Activated CD8-positive, alpha-beta memory T cell treated with anti-CD3 and anti-CD28 coated beads for 24 hours (primary cell): Measurements from ENCODE around the gene NRP2.

ENCODE experiments used
- DNase-seq: peaks from one replicate; pipeline ENCODE4 v3.0.0-alpha.2; 2020

Gene NRP2

DNA sequence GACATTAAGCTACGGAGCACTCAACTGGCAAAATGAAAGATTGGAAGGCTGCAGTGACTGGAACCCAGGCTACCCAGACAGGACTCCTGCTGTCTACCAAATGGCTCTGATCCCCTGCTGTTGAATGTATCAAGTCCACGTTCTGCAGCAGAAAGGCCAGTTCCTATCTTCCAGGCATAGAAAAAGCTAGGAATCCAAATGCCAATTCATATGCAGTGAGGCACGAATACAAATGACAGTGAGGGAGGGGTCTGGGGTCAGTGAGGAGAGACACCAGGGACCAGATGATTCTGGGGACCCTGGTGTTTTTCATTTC is 5.3 kb downstream of the NRP2 start:
- DNase-seq: no peak

DNA sequence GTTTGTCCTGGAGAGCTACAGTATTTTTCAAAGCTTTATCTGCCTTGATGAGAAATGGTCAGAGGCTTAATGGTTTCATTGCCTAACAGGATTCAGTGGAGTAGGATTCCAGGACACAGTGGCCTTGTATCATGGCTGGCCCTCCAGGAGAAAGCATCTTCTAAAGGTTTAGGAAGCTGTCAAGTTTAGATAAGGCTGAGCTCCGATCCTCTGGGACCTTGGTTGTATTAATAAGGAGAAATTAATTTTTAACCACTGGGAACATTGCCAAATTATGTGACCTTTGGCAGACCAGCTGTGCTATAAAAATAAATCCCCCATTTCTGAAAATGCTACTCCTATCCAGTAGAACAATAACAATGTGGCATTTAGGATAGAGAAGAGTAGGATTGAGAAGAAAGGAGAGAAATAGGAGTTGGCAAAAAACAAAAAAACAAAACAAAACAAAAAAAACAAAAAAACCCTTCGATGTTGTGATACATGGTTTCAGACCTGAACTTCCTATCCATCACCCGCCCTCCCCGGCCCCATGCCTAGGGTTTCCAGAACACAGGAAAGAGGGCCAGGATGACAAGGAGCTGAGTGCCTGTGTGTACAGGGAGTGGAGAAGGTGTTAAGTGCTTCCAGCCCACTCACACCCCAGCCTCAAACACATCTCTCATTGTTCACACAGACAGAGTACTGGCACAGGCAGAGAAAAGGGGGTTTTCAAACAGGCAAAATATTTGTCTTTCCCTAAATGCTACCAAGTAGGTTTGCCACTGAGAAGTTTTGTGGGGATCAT is 6.3 kb downstream of the NRP2 start:
- DNase-seq: no peak

DNA sequence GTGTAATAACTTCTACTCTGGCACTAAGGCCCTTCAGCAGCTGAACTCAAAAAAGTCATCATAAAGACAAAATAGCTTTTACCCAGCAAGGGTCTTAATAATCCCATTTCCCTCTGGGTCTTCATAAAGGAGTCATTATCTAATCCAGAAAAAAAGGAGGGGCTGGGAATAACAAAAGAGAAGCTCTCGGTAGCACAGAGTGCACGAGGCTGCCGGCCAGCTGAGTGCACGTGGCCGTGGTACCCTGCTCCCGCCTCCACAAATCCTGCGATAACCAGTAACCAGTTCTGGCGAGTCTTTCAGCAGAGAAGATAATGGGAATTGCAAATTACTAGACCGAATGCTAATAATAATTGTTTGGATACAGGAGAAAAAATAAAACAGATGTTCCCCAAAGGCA is 7.5 kb downstream of the NRP2 start:
- DNase-seq: no peak

DNA sequence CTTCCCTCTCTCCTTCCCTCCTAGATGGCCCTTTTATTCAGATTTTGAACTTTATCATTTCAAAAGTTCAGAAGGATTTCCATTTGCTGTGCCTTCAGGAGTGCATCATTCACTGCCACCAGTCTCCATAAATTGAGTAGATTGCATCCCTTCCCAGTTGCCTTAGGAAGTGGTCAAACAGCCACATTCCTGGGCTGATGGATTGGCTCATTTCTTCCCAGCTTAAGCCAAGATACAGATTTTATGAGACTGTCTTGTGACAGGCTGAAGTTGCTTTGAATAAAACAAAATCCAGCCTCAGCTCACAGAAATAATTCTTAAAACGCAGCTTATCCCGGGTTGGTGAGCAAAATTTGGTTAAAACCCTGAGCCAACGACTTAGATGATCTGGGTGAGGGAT is 9.8 kb downstream of the NRP2 start:
- no peak for DNase-seq

DNA sequence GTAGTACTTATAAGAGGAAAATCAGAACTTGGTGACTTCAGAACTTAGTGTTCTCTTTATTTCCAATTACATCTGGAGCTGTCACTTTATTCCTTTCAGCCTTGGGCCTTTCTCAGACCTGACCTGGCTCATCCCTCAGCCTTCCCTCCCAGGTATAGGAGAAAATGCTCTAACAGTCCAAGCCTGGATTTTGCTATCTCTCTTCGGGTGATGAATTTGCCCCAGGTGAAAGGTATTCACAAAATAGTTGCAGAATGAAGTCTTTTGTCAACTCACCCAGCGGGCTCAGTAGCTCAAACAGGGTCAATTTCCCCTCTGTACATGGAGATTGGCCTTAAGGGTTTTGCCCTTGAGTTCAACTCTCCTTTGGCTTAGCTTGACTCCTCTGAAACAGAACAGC is 12.0 kb downstream of the NRP2 start:
- DNase-seq: no peak

DNA sequence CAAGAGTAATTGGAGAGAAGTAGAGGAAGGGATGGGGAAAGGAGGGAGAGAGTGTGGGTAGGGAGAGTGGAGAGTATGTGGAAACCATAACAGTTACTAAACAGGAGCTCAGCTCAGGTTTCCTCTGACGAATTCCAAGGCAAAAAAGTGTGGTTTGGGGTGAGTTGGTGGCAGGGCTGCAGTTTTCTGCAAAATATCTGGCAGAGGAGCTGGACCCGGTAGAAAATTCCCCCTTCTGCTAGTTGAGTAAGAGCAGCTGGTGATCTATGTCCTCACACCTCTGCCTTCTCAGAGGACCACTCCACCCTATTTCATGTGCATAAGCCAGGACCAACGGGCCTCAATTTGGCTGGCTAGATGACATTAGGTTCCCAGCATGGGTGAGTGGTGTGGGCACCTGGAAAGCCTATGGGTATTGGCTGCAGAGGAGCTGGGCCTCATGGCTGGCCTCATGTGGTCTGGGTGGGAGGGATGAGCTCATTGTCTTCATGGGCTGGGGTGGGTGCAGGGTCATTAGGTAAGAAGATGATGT is 13.2 kb downstream of the NRP2 start:
- DNase-seq: no peak

DNA sequence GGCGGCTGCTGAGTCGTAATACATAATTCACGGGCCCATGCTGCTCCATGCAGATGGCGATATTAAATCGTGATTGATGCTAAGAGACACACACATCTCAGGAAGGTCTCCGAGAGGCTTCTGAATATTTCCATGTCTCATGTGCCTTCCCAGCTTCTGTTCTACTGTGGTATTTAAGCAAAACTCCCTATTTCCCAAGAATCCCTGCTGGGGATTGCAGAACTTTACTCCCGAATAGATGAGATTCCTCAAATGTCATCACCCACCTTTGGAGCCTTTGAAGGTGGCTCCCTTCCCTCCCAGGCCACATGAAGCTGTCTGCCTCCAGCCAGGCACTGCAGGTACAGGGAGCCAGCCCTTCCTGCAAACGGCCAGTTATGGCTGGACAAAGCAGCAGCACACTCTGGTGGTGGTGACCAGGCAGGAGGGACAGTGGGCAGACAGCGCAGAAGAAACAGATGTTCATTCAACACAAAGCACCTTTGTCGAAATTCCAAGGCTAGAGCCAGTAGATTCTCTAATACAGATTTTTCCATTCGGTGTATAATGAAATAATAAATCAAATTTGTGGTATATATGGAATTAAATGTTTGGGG is 14.1 kb downstream of the NRP2 start:
- DNase-seq: no peak

DNA sequence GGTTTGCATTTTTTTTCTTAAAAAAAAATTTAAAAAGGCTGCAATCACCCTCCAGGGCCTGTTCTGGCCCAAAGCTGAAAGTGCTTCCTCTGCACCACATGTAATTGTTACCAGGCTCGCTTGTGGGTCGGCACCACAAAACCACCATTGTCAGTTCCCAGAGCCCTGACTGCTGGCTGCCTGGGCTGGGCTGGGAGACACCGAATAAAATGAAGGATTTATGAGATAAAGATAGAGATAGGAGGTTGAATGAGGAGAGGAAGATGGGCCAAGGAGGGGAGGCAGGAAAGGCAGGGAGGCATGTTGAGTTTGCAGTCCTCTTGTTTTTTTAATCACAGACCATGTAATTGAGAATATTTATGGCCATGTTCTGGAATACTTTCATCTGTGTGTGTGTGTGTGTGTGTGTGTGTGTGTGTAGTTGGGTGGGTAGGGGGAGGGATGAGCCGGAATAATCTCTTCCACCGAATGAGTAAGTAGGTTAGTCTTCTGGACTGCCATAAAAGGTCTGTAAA is 14.7 kb downstream of the NRP2 start:
- no peak for DNase-seq

DNA sequence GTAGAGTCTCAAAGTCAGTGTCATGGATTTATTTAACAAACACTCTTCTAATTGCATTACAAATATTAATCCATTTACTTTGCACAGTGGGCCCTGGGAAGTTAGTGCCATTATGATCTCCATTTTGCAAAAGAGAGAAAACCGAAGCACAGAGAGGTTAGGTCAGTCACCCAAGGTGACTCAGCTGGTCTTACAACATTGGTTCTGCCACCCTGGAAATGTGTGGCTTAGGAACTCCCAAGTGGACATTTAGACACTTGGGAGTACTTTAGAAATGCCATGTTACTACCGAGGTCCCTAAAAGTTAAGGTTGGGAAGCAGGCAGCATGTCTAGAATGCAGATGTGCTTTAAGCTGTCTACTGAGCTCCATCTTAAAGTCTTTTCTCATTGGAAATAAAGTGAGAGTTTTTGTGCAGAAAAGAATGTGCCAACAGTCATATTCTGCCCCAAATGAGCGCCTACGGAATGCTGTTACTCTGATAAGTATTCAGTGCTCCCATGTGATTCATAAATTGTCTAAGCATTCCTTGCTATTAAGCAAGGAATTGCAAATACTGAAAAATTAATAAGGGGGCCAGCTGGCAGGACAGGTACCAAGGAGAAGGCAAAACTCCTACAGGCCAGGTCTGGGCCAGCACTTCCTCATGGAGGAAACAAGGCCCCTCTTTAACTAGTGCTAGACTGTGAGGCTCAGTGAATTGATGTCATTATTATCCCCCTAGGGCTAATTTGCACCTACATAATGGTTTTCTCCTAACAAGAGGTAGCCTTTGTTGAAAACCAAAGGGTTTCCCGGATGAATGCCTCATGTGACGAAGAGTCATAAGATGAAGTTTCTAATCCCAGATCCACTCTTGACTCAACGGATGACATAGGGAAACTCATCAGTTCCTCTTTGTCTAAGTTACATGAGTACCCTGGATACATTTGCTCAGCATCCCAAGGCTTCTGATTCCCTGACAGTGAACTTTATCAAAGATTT is 16.3 kb downstream of the NRP2 start:
- no peak for DNase-seq

DNA sequence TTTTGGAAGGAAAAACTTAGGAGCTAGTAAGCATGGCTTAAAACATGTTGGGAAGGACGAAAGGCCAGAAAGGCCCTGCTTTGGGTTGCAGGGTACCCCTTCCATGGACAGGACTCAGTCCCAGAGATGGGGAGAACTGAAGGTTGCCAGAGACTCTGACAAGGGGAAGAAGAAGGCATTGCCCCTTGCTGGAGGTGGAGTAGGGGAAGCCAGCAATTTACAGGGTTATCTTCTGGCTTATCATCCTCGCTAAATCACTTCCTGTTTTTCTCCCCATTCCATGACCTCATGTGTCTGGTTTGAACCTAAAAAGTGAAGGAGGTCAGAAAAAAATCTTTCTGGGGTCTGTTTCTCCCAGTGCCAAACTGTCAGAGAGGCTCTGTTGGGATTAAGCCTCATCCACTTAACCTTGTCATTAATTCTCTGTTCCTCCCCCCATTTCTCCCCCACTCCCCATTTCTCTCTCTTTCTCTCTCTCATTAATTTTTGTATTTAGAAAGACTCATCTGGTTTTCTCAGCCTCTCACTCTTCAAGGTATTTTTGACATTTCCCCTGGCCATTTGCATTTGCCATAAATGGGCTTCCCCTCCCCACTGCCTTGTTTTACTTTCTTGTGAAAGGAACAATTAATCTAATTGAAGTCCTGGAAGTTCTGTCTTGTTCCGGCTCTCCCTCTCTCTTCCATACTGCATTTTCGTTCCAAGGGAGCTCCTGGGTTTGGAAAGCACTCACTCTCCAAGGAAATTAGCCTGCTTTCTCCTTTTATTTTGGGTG is 17.4 kb downstream of the NRP2 start:
- DNase-seq: no peak

DNA sequence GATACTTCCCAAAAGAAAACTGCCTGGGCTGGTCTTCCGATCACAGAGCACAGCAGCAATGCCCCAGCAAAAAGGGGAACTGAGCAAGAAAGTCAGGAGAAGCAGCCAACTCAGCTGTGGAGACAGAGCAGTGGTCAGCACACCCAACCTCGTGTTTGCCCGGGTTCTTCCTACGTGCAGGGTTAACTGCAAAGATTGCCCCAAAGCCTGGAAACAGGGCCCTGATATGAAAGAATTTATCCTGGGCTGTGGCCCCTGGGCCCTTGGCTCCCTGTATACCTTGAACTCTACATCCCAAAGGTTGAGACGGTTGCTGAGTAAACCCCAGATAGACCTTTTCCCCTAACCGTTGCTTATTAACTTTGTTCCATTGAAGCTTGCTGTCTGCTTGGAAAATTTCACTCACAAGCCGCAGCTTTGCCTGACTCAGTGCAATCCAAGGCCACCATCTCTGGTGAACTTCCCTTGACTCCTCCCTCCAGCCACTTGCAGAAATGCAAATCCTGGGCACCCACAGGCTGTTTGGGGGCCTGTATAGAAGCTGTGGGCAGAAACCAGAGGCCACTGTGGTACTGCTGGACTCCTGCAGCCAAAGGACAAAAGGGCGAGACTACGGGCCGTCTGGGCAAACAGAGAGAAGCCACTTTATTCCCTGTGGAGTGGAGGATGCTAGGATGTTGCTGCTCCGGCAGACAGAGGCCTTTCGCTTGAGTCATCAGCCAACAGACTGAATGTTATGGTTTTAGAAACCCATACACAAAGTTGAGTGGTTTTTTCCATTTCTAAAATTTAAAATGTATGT is 18.2 kb downstream of the NRP2 start:
- DNase-seq: no peak

DNA sequence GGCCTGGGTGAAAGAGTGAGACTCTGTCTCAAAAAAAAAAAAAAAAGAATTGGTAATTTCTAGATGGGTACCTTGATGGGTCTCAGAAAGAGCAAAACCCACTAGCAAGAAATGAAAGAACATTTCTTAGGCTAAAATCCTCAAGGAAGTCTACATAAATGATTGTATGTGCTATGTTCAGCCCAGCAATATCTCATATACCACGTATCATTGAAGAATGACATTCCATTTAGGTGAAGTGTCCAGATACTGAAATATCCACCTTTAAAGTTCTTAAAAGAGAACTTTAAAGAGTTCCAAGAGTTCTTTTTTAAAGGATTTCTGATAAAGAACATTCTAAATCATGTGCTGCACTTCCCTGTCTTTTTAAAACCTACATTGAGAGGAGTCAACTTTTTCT is 19.2 kb downstream of the NRP2 start:
- DNase-seq: no peak

DNA sequence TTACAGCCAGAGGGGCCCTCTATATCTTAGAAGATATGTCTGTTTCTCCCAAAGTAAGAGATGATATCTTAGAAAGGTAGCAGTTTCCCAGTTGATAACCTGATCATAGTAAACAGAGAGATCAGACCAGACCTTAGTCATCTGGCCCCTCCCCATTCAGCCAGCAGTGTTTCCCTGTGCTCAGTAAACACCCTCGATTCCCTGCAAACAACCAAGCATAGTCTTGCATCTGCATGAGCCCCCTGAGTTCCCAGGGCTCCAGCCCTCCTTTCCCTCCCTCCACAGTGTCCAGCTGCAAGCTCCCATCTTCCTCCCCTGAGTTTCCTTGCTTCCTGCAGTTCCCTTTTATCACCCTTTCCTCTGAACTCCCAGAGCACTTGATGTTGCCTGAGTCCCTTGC is 20.3 kb downstream of the NRP2 start:
- no peak for DNase-seq

DNA sequence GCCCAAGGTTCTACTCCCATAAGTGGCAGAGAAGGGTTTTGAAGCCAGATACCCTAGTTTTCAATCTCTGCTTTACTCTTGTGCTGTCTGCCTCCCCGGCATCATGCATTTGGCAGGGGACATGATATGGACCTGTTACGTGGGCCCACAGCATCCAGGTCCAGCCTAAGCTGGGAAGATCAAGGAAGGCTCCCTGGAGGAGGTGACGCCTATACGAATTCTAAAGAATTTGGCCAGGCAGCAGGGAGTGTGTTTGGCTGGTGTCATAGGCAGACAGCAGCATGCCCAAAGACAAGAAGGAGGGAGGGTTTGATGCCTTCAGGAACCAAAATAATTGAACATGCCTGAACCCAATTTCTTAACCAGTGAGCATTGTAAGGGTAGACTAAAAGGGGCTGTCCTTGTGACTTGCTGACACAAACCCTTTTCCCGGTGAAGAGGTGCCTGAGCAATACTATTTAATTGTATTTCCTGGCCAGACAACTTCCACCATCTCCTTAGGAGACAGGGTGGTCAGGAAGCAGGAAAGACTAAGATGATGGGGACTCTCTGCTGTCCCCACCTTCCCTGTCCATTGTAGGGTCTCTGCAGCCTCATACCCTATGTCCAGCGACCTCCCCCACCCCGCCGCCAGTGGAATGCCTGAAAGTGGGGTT is 21.3 kb downstream of the NRP2 start:
- DNase-seq: no peak

DNA sequence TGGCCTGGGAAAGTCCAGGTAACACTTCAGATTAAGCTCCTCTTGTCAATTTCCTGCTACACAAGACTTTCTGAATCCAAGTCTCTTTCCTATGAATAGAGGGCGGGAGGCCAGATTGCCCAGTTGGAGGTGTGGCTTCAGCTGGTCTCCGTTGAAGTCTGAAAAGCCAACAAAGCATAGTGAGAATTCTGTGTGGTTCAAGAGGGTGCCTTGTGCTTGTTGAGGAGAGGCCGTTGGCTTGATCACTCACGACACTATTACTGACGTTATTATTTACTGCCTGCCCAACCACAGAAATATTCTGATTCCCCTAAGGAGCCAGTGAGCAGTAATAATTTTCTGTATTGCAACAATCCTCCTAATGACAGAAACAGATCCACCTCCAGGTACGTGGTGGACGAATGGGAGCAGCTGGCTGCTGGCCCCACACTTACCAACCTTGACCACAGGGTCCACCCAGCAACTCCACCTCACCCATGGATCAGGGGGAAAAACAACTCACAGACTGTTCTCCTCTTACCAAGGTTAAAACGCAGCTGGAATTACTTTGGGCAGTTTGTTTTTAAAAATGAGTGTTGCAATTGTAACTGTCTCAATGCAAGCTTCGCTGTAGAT is 21.9 kb downstream of the NRP2 start:
- no peak for DNase-seq

DNA sequence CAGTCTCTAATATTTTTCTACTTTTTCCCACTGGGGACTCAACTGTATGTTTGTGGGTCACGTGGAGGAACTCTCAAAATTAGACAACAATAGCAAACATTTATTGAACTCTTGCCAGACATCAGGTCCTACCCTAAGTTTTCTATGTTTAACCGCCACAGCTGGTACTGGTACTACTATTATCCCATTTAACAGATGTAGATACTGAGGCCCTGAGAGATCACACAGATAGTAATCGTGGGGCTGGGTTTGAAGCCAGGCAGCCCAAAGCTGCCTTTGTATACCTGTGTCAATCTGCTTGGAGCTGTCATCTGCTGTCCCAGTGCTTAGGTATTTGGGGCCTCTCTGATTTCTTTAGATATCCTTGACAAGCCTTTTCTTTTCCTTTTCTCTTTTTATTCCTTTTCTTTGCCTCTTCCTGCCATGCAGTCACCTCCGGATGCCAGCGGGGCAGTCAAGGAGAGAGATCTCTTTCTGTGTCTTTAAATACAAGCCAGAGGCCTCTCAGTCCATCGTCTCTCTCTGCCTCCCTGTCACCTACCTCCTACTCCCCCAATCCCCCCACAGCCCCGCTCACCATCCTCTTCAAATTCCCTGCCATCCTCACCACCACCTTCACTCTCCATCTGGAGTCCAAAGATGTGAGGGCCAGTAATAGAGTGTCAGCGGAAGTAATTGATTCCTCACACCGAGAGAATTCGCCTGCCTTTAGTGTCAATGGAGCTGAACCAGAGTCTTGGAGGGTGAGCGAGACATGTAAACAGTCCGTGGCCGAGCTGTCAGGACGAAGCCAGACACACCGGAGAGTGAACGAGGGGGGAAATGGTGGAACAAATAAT is 23.4 kb downstream of the NRP2 start:
- no peak for DNase-seq

DNA sequence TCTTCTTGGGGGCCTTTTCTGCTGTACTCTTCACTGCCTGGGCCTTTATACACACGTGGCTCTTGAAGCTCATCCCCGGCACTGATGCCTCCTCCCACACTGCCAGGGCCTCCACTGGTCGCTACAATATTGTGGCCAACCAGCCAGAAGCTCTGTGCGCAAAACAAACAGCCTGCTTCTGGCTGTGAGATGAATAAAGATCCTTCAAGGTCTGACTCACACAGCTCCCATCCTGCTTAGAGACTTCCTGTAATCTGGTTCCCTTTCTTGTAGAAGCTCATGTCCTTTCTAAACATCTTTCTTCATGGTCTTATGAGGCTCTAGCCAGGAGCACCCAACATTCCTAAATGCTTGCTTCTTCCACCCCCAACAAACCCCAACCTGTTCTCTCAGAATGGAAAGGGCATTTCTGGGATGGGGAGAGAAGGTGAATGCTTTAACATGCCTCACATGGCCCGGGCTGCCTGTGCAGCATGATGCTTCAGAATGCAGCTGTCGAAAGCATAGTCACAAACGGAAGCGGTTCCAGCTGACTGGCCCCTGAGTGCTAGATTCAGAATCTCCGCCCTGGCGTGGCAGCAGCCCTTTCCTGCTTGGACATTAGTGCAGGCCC is 24.6 kb downstream of the NRP2 start:
- peak; percentile 64 for DNase-seq

DNA sequence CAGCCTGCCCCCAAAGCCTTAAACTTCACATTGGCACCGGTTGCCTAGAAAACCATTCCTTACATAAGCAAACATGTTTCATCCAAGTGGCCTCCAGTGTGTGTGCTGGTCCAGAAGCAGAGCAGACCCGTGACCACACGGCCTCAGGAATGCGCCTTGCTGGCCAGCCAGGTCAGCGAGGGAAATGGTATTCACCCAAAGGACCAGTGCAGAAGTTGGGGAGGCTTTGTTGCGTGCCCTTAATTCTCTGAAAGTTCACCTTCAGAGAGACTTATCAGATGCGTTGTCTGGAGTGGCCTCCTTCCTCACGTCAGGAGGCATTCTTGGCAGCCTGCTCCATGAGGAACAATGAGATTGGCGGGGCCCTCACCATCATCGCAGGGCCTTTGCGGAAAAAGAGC is 25.9 kb downstream of the NRP2 start:
- DNase-seq: no peak

DNA sequence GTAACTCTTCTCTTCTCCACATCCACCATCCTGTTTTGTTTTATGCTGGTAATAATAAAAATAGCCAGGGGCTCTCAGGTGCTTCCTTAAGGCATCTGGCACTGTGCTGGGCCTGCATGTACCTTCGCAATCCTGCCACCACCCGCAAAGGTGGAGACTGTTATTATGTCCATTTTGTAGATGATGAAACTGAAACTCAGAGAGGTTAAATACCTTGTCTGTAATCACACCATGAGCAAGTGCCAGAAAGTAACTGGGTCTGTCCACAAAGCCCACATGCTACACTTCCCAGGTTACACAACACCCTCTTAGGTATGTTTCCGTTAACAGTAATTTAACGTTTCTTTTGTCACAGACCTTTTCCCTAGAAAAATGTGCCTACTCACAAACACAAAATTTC is 27.0 kb downstream of the NRP2 start:
- no peak for DNase-seq
